Fibroblast of the conjunctiva (primary cell): Measurements from ENCODE around the gene HLA-DMA.
"Not testable (repeated sequence)": the region's sequence is repeated elsewhere in the genome, so short reads cannot be mapped to it uniquely, and the experiment has no call there.

Experiments
- DNase-seq: peaks from one replicate; pipeline ENCODE4 v3.0.0-alpha.2; 2010; ENCODE audit warnings: low read depth

HLA-DMA gene

GRCh38 chr6:32954986-32955802 lies 2.3 kb upstream of the HLA-DMA start:
- DNase-seq = no peak

- no peak for DNase-seq
Measured at GRCh38 chr6:32954267-32954666, 1.4 kb upstream of the HLA-DMA start.

GRCh38 chr6:32953775-32954174 lies 878 bp upstream of the HLA-DMA start:
- no peak for DNase-seq

DNA sequence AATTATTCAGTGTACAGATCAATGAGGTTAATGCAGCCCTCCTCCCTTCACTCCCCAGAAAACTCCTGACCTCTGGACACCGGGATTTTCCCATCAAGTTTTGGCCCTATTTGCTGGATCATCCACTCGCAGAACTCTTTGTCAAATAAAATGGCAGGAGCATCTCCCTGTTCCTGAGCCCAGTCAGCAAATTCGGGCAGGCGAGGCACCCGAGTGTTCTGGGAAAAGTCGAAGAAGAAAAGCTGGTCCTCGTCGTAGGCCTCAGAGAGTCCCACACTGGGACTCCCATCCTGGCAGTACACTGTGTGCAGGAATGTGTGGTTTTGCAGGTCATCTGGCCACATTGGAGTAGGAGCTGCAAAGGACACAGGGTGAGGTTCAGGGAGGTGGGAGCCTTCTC lies 2.4 kb downstream of the HLA-DMA start:
- DNase-seq = no peak

- DNase-seq = no peak
Measured at GRCh38 chr6:32950010-32950409, 2.9 kb downstream of the HLA-DMA start.

- DNase-seq = no peak
Measured at GRCh38 chr6:32949113-32949512, 3.8 kb downstream of the HLA-DMA start.

DNA sequence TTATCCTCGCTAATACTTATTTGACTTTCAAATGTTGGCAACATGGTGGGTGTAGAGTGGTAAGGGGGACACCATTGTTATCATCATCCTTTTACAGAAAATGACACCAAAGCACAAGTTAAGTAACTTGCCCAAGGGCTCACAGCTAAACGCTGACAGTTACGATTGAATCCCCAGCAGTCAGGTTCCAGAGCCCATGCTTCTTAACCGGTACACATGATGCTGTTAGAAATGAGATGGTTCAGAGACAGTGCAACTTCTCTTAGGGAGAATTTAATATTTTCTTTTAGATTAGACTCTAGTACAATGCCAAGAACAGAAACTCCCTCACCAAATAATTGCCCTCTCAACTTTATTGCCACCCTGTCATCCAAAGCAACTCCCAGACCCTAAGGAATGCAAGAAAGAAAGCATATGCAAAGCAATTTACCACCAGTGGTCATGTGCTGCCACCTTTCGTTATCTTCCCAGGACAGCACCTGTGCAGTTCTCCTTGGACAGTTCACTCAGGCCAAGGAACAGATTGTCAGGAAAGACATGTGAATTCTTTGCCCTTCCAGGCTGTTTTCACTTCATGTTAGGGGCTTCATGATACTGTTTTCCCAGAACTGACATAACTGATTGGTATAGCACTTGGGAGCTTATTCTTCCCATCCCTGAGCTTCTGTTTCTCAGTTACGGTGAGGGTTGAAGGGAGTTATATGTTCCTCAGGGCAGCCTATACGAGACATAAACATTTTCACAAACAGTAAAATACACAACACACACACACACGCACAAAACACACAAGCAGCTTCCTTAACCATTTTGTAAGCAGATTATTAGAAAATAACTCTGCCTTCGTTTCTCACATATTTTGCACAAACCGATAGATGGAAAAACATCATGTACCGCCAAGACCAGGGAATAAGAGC lies 5.1 kb downstream of the HLA-DMA start:
- no peak for DNase-seq

- no peak for DNase-seq
Measured at GRCh38 chr6:32946893-32947292, 6.0 kb downstream of the HLA-DMA start.

GRCh38 chr6:32945953-32946352 lies 6.9 kb downstream of the HLA-DMA start:
- DNase-seq = no peak

GRCh38 chr6:32945108-32945760 lies 7.7 kb downstream of the HLA-DMA start:
- DNase-seq = no peak

DNA sequence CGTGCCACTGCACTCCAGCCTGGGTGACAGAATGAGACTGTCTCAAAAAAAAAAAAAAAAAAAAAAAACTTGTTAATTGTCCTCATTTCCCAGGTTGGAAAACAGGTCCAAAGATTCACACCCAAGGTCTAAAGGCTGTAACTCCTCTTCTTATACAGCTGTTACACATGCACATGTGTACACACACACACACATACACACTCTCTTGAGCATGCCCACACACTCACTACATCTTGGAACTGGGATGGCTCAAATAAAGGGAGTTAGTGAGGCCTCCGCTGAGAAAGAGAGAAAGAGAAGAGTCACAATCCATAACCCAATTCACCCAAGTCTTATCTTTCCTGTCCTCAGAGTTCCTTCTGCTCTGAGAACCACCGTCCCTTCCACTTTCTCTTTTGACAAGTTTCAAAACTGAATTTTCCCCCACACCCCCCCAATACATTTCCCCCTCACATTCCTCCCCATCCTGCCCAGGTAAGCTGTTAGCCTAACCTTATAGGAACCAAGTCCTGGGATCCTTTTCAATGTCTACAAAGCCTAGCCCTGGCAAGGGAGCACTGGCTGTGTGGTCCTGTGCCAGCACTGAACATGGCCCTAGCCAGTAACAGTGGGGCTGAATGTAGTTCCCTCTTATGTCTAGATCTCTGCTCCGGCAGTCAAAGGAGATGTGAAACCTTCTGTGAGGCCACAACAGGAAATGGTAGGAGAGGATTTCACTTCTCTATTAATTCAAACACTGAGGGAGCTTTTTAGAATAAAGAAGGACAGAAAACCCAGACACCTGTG lies 8.8 kb downstream of the HLA-DMA start:
- no peak for DNase-seq

DNA sequence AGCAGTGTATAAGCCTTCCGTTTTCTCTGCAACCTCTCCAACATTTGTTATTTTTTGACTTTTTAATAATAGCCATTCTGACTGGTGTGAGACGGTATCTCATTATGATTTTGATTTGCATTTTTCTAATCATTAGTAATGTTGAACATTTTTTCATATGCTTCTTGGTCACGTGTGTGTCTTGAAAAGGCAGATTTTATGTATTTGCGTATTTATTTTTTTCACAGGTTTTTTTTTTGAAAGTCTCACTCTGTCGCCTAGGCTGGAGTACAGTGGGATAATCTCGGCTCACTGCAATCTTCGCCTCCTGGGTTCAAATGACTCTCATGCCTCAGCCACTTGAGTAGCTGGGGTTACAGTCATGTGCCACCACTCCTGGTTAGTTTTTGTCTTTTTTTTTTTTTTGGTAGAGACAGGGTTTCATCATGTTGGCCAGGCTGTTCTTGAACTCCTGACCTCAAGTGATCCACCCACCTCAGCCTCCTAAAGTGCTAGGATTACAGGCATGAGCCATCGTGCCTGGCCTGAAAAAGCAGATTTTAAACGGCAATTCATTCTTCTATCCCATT lies 10.3 kb downstream of the HLA-DMA start:
- DNase-seq = not testable (repeated sequence)

GRCh38 chr6:32941214-32941768 lies 11.6 kb downstream of the HLA-DMA start:
- no peak for DNase-seq

DNA sequence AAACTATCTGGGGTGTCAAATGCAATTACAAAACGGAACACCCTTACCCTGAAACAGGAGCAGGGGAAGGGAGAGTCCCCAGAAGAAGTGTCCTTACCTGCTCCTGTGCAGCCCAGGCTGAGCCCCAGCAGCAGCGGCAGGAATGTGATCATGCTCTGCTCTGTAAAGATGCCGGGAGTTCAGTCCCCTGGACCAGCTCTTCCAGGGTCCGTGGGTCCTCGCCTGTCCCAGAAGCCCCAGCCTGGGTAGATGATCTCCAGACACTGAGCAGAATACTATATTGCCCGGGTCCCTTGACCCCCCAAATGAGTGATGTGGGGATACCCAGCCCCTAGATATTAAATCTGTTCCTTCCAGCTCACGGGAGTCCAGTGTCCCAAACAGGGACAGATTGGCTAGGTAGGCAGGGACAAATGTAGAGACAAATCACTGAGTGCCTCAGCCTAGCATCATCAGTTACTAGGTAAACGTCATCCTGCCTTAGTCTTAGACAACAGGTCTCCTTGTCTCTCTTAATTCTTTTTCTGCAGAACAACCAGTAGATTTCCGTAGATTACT lies 12.2 kb downstream of the HLA-DMA start, which contains the start of gene HLA-DMB:
HLA-DMB (minus strand) TSS at position 373 of the 558 bp plus-strand sequence; CDS start at position 152, 221 bp downstream.
- peak; percentile 31 for DNase-seq

DNA sequence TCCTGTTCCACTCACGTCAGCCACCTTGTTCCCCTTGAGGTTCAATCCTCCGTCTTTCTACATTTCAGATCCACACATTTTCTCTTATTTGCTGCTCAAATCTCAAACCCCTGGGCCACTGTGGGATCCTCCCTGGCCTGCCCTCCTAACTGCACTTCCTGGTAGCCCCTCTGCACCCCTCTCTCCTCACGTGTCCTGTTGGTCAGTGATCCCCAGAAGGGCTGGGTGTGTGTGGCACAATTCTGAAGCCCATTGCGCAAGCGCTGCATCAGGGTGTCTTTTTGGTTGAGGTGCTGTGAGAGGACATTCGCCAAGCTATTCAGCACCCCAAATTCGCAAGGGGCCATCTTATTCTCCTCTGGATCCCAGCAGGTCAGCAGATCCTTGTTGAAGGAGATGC lies 14.4 kb downstream of the HLA-DMA start:
- no peak for DNase-seq

DNA sequence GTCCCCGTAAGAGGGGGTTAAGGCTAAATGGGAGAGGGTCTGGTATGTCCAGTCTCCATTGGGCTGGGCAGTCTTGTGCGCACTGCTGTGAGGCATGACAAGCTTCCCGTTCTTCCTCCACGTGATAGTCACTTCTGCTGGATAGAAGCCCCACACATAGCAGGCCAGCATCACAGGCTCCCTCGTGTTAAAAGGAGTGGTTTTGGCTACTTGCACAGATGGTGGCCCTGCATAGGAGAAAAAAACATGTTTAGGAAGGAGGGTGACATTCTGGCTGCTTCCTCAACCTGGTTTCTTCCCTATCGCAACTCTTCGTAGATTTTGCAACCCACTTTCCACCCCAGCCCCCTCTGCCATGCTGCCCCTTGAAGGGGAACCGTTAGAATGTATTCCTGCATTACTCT lies 15.7 kb downstream of the HLA-DMA start:
- DNase-seq = no peak

DNA sequence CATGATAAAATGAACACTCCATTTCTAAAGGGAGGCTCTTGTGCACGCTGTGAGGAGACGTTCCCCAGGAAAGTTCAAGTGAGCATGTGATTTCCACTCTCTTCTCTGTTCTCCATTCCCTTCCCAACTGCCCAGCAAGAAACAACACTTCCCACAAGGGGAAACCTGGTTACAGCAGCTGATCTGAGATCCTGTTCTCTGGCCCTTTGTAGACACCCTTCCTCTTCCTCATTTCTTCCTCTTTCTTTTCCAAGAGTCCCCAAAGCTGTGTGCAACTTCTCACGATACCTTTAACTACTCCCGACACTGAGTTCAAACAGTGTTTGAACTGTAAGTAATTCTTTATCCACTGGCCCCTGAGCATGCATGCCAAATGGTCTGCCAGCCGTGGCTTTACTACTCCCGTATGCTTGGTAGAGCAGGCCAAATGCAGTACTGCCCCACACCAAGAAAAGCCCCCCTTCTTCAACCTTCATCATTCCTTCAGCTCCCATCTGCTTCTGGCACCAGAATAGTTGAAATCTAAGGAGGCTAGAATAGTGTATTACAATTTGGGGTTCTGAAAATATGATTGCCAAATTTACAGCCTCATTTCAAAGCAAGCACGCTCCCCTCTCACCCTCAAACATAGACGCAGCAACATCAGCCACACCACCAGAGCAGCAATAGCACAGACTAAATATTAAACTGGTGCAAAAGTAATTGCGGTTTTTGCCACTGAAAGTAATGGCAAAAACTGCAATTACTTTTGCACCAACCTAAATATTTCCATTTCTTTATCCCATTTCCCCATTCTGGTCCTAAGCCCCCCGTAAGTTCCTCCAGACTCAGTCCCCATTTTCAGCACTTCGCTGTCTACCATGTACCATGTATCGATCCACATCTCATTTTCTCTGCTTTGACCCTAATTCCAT lies 16.4 kb downstream of the HLA-DMA start:
- DNase-seq = no peak

DNA sequence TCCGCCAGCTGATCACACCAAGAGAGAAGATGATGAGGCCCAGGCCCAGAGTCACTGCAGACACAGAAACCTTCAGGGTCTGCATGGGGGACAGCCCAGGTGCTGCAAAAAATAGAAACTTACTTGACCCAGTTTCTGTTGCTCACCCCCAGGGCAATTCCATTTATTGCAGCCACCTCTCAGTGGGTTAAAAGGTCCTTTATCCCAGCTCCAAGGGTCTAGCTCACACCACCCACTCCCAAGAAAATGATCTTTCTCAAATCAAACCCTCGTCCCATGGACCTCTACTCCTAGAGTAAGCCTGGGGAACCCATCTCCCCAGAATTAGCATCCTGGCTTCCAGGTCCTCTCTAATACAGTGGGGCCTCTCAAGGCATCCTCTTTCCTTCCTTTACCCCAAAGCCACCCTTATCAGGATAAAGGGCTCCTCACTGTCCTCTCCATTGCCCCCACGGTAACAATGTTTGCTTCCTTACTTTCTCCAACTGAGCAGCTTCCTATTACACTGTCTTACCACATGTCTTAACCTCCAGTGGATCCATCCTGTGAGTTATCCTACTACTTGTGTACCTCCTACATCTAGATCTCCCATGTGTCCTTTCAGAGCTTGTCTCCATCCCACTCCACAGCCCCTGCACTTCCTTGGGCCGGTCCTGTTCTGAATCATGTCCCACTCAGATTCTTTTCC lies 17.2 kb downstream of the HLA-DMA start:
- no peak for DNase-seq

- DNase-seq = peak; percentile 64
Measured at GRCh38 chr6:32933661-32934085, 19.2 kb downstream of the HLA-DMA start.
